NT2/D1 (cell line): ENCODE measurements around the gene UBXN1.

ENCODE experiments used
- YY1 ChIP-seq: IDR thresholded peaks from 2 replicates; pipeline ENCODE4 v1.6.1; 2011; ENCODE audit not compliant: insufficient read length, insufficient read depth
- ZNF274 ChIP-seq: IDR thresholded peaks from 2 replicates; pipeline ENCODE4 v1.6.1; 2011; ENCODE audit warnings: mild to moderate bottlenecking, low read depth, low read length

- no peak for TF ChIP-seq ZNF274
- TF ChIP-seq YY1: no peak
These were observed 26.5 kb upstream of the UBXN1 start for GRCh38 chr11:62705413-62705812.
